Osteoblast (primary cell): Measurements from ENCODE around the gene RER1. TPM values are rescaled to one million over a fixed set of nuclear protein-coding genes. Genes with fewer than 3 reads are reported as not detected.
A peak's percentile ranks its signal among the peaks of the same experiment; 100 is the strongest.

Experiments
- DNase-seq: peaks from one replicate; pipeline ENCODE4 v3.0.0; 2011; ENCODE audit warnings: low spot score, mixed read lengths; ENCODE audit not compliant: insufficient read length; ENCODE audit errors: missing footprints
- H2AFZ ChIP-seq: 2 replicates; pipeline ENCODE4 v1.6.0; 2011; ENCODE audit warnings: mild to moderate bottlenecking, low read length
- H3K27ac ChIP-seq: 2 replicates; pipeline ENCODE4 v1.5.1; 2011; ENCODE audit warnings: mild to moderate bottlenecking, low read depth, low read length, moderate library complexity
- H3K27me3 ChIP-seq: 2 replicates; pipeline ENCODE4 v1.6.0; 2012; ENCODE audit warnings: mild to moderate bottlenecking, control low read depth, inconsistent platforms, low read length, moderate library complexity; ENCODE audit not compliant: insufficient read depth
- H3K36me3 ChIP-seq: 2 replicates; pipeline ENCODE4 v1.5.1; 2011; ENCODE audit warnings: mild to moderate bottlenecking, low read length, control low read depth, moderate library complexity; ENCODE audit not compliant: insufficient read depth
- H3K4me1 ChIP-seq: 2 replicates; pipeline ENCODE4 v1.5.1; 2011; ENCODE audit warnings: mild to moderate bottlenecking, low read length, control low read depth, moderate library complexity; ENCODE audit not compliant: insufficient read depth
- H3K4me2 ChIP-seq: 2 replicates; pipeline ENCODE4 v1.6.0; 2011; ENCODE audit warnings: mild to moderate bottlenecking, low read length; ENCODE audit not compliant: insufficient read depth
- H3K4me3 ChIP-seq: fragments of 200-600 bp; sonication (generic); 3 replicates; pipeline ENCODE4 v1.5.1; 2012; ENCODE audit warnings: mild to moderate bottlenecking, low read length, inconsistent platforms; ENCODE audit not compliant: insufficient read depth
- H3K79me2 ChIP-seq: 2 replicates; pipeline ENCODE4 v1.6.0; 2012; ENCODE audit warnings: mild to moderate bottlenecking, low read length, control low read depth, inconsistent platforms; ENCODE audit not compliant: insufficient read depth
- H3K9me3 ChIP-seq: 2 replicates; pipeline ENCODE4 v1.5.1; 2011; ENCODE audit warnings: low read depth, low read length, control low read depth
- H4K20me1 ChIP-seq: 2 replicates; pipeline ENCODE4 v1.6.0; 2012; ENCODE audit warnings: mild to moderate bottlenecking, low read length, control low read depth; ENCODE audit not compliant: insufficient read depth
- CTCF ChIP-seq: IDR thresholded peaks from 2 replicates; pipeline ENCODE4 v1.5.1; 2011; ENCODE audit warnings: mild to moderate bottlenecking, low read depth, low read length, moderate library complexity; ENCODE audit errors: extremely low read depth
- total RNA-seq: library from RNA; depleted of rRNA; stranded (reverse); fragments of >200 nt; gene quantifications from 2 replicates; pipeline ENCODE4 v1.2.3, GENCODE V29; 2012

Gene RER1
- total RNA-seq, 1 donor = 95.2 TPM

- Histone ChIP-seq H3K27me3 (no peaks in the 10 kb centered on the region), H3K27ac (no peak overlapping the region), H3K36me3 (no peaks in the 10 kb centered on the region), H2AFZ (no peak overlapping the region), H4K20me1 (no peaks in the 10 kb centered on the region), H3K4me2 (no peak overlapping the region), H3K4me3 (no peak overlapping the region), H3K79me2 (no peaks in the 10 kb centered on the region), H3K9me3 (no peaks in the 10 kb centered on the region), H3K4me1 (peaks cover 5% of the 10 kb centered on the region)
- no peak for TF ChIP-seq CTCF
- DNase-seq = peak; percentile 46
Observed at GRCh38 chr1:2377751-2378440, 13.7 kb upstream of the RER1 start.

- Histone ChIP-seq H3K9me3 (no peaks in the 10 kb centered on the region), H3K27me3 (no peaks in the 10 kb centered on the region), H3K27ac (no peak overlapping the region), H4K20me1 (no peaks in the 10 kb centered on the region), H3K4me3 (no peak overlapping the region), H3K79me2 (no peaks in the 10 kb centered on the region), H3K4me2 (no peak overlapping the region), H3K36me3 (no peaks in the 10 kb centered on the region), H2AFZ (no peak overlapping the region), H3K4me1 (peaks cover 5% of the 10 kb centered on the region)
- TF ChIP-seq CTCF = no peak
- DNase-seq = peak; percentile 80
Observed at GRCh38 chr1:2378441-2378851, 13.2 kb upstream of the RER1 start.

GRCh38 chr1:2378956-2379732, 12.5 kb upstream of the RER1 start:
- Histone ChIP-seq H3K4me2 (no peak overlapping the region), H4K20me1 (no peaks in the 10 kb centered on the region), H3K36me3 (no peaks in the 10 kb centered on the region), H3K4me3 (no peak overlapping the region), H2AFZ (no peak overlapping the region), H3K27ac (no peak overlapping the region), H3K27me3 (no peaks in the 10 kb centered on the region), H3K4me1 (peaks cover 5% of the 10 kb centered on the region), H3K79me2 (no peaks in the 10 kb centered on the region), H3K9me3 (no peaks in the 10 kb centered on the region)
- no peak for TF ChIP-seq CTCF
- peak; percentile 78 for DNase-seq

- H3K27me3 ChIP-seq = no peaks in the 10 kb centered on the region
- TF ChIP-seq CTCF = no peak
- no peaks in the 10 kb centered on the region for H4K20me1 ChIP-seq
- H3K4me1 ChIP-seq = peaks cover 5% of the 10 kb centered on the region
- no peaks in the 10 kb centered on the region for H3K79me2 ChIP-seq
- H3K9me3 ChIP-seq = no peaks in the 10 kb centered on the region
- H3K27ac ChIP-seq = no peak overlapping the region
- no peaks in the 10 kb centered on the region for H3K36me3 ChIP-seq
- H3K4me3 ChIP-seq = no peak overlapping the region
- DNase-seq = peak; percentile 73
- H3K4me2 ChIP-seq = no peak overlapping the region
- no peak overlapping the region for H2AFZ ChIP-seq
Observed at GRCh38 chr1:2379733-2380404, 11.8 kb upstream of the RER1 start.
